ENCODE results near the gene ALK.

Gene ALK

DNA sequence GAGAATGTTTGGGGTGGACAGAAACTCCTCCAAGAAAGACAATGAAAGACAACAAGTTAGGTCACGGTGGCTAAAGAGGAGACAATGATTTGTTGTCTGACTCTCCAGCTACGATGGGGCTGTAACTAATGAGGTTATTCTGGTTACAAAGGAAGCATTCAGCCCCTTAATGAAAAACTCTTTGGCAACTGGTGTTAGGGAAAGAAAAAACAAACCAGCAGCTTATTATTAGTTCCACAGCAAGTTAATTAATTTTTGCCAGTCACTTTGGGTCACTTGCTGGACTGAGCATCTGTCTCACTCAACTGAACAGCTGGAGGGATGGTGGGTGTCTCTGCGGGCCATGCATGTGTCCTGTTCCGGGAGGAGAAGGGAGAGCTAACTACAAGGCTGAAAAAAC is 263.7 kb downstream of the ALK start:
- TF ChIP-seq REST (IDR thresholded peaks at IDR 0.05; ENCODE audit: low read depth) (no peak), NFIC (IDR thresholded peaks at IDR 0.05) (no peak)

DNA sequence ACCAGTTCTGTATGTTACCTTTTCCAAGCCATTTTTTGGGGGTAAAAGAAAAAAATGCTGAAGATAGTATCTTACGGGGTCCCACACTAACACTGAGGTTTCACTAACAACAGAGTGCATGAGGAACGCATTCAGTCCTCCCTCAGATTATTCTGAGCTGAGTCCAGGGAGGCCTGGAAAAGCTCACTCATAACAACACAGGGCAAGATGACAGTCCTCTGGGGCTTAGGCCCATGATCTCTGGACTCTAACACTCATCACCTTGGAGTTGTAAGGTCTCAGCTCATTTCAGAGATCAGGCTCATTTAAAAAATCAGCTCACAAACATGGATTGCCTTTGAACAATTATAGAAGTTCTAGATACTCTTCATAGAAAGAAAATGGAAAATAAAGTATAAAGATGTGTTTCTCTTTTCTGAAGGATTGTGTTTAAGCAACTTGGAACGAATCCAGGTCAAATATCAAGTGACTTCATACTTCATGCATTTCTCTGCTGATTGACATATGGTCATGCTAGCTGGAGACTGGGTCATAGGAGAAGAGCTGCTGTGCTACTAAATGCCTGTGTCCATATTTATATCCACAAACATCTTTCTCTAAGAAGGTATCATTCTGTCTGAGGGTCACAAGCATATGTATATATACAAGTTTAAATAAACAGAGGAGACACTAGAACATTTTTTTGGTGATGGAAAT is 265.8 kb downstream of the ALK start:
- TF ChIP-seq, protein P1, sequence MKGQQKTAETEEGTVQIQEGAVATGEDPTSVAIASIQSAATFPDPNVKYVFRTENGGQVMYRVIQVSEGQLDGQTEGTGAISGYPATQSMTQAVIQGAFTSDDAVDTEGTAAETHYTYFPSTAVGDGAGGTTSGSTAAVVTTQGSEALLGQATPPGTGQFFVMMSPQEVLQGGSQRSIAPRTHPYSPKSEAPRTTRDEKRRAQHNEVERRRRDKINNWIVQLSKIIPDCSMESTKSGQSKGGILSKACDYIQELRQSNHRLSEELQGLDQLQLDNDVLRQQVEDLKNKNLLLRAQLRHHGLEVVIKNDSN (IDR thresholded peaks at IDR 0.05), result no peak
- TF ChIP-seq CREB1 (IDR thresholded peaks at IDR 0.05; ENCODE audit: low read depth) (no peak), TEAD4 (IDR thresholded peaks at IDR 0.05) (no peak), EP300 (IDR thresholded peaks at IDR 0.05; ENCODE audit: borderline replicate concordance) (no peak), REST (IDR thresholded peaks at IDR 0.05; ENCODE audit: low read depth) (no peak), CEBPB (IDR thresholded peaks at IDR 0.05) (no peak), YY1 (IDR thresholded peaks at IDR 0.05; ENCODE audit: low read depth) (no peak), RAD21 (IDR thresholded peaks at IDR 0.05; ENCODE audit: low read depth) (no peak)
- TF ChIP-seq, protein P2, sequence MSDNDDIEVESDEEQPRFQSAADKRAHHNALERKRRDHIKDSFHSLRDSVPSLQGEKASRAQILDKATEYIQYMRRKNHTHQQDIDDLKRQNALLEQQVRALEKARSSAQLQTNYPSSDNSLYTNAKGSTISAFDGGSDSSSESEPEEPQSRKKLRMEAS (IDR thresholded peaks at IDR 0.05), result no peak

GRCh38 chr2:29650631-29651097 is 270.7 kb downstream of the ALK start:
- TF ChIP-seq ZBTB7A (IDR thresholded peaks at IDR 0.05; ENCODE audit: low read depth) (no peak), EP300 (IDR thresholded peaks at IDR 0.05; ENCODE audit: borderline replicate concordance) (no peak)
- TF ChIP-seq, protein P2 (IDR thresholded peaks at IDR 0.05), result no peak

GRCh38 chr2:29644949-29645348 is 276.4 kb downstream of the ALK start:
- TF ChIP-seq FOXM1 (IDR thresholded peaks at IDR 0.05; ENCODE audit: borderline replicate concordance, low read depth), result no peak
- TF ChIP-seq YY1 (IDR thresholded peaks at IDR 0.05; ENCODE audit: low read depth), result no peak
- TF ChIP-seq, protein P1 (IDR thresholded peaks at IDR 0.05), result no peak
- no peak for TF ChIP-seq TEAD4 (IDR thresholded peaks at IDR 0.05)
- TF ChIP-seq, protein P2 (IDR thresholded peaks at IDR 0.05), result no peak
- no peak for TF ChIP-seq REST (IDR thresholded peaks at IDR 0.05; ENCODE audit: low read depth)
- no peak for TF ChIP-seq NFIC (IDR thresholded peaks at IDR 0.05)
- no peak for TF ChIP-seq TCF12 (IDR thresholded peaks at IDR 0.05; ENCODE audit: low read depth)
- TF ChIP-seq RAD21 (IDR thresholded peaks at IDR 0.05; ENCODE audit: low read depth), result no peak
- no peak for TF ChIP-seq CEBPB (IDR thresholded peaks at IDR 0.05)
- TF ChIP-seq EGR1 (IDR thresholded peaks at IDR 0.05), result no peak
- TF ChIP-seq CREB1 (IDR thresholded peaks at IDR 0.05; ENCODE audit: low read depth), result no peak
- TF ChIP-seq EP300 (IDR thresholded peaks at IDR 0.05; ENCODE audit: borderline replicate concordance), result no peak
- TF ChIP-seq TAF1 (IDR thresholded peaks at IDR 0.05; ENCODE audit: low read depth), result no peak
- no peak for TF ChIP-seq ZBTB7A (IDR thresholded peaks at IDR 0.05; ENCODE audit: low read depth)

DNA sequence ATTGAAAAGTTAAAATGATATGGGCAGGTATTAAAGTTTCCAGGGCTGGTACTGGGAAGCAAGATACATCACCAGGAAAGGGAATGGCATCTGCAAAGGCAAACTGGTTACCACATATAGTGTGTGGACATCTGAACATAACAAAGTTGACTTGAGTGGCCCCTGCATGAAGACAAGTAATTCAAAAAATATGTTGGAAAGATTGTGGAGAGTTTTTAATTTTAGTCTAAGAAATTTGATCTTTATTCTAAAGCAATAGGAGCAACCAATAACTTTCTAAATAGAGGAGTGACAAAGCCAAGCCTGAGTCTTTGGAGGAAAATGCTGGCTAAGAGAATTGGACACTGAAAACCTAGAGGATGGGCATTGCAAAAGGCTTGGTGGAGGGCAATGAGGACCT is 278.2 kb downstream of the ALK start:
- TF ChIP-seq, protein P2 (IDR thresholded peaks at IDR 0.05), result no peak
- TF ChIP-seq CEBPB (IDR thresholded peaks at IDR 0.05) (no peak), TAF1 (IDR thresholded peaks at IDR 0.05; ENCODE audit: low read depth) (no peak), FOXM1 (IDR thresholded peaks at IDR 0.05; ENCODE audit: borderline replicate concordance, low read depth) (no peak), CREB1 (IDR thresholded peaks at IDR 0.05; ENCODE audit: low read depth) (no peak), ZBTB7A (IDR thresholded peaks at IDR 0.05; ENCODE audit: low read depth) (no peak), EGR1 (IDR thresholded peaks at IDR 0.05) (no peak), RAD21 (IDR thresholded peaks at IDR 0.05; ENCODE audit: low read depth) (no peak), TEAD4 (IDR thresholded peaks at IDR 0.05) (no peak)
- TF ChIP-seq, protein P1 (IDR thresholded peaks at IDR 0.05), result no peak

Measured in Ishikawa (cell line).